ENCODE measurements around the gene IDH1. TPM values are rescaled to one million over a fixed set of nuclear protein-coding genes. Genes with fewer than 3 reads are reported as not detected.
A peak's percentile ranks its signal among the peaks of the same experiment; 100 is the strongest.

Gene IDH1
- total and polyA plus RNA-seq, 2 of the 13 experiments (the other 11 are each of a cell fraction or from before 2014, with no cell fraction given), result 312 to 1,077 TPM

DNA sequence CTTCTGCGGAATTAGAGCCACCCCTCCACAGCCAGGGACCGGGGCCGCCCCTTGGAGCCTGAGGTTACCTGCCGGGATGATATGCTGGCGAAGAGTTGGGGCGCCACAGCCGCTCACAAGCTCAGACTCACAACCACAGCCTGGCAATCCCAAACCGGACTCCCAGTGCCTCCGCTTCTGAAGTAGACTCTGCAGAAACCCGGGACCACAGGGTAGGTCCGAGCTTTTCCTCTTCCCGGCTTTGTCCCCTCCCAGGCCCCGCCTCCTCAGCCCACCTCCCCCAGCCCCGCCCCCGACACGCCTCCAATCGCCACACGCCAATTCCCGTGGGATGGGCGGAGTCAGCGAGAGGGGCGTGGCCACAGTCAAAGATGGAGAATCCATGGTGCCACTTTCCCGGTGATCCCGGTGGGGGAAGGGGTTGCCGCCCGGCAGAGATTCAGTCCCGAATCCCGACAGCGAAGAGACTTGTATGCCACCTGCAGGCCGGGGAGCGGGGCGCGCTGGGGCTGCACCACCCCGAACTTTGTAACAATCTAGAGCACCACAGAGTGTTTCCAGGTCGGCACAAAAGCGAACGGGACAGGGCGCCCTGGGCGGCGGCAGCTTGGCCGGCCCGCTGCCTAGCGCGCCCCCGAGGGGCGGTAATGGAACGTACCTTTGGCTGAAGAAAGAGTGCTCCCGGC is at the start of gene IDH1 (continued):
- TF ChIP-seq DRAP1 (CRISPR knock-in tag; IDR thresholded peaks at IDR 0.05), result no peak; the same call in none of the 2 replicates
- TF ChIP-seq ZNF616 (CRISPR knock-in tag; IDR thresholded peaks at IDR 0.05; ENCODE audit: low read depth), result no peak
- TF ChIP-seq, protein P1, sequence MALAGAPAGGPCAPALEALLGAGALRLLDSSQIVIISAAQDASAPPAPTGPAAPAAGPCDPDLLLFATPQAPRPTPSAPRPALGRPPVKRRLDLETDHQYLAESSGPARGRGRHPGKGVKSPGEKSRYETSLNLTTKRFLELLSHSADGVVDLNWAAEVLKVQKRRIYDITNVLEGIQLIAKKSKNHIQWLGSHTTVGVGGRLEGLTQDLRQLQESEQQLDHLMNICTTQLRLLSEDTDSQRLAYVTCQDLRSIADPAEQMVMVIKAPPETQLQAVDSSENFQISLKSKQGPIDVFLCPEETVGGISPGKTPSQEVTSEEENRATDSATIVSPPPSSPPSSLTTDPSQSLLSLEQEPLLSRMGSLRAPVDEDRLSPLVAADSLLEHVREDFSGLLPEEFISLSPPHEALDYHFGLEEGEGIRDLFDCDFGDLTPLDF (CRISPR knock-in tag; IDR thresholded peaks at IDR 0.05), result peak; percentile 76; the same call in 1 of the 2 replicates
- TF ChIP-seq HNF4G (IDR thresholded peaks at IDR 0.05; ENCODE audit: borderline replicate concordance, low read depth, low read length), result peak; percentile 4; the same call in 1 of the 2 replicates
- no peak for TF ChIP-seq HNF4G (CRISPR knock-in tag; IDR thresholded peaks at IDR 0.05; ENCODE audit: borderline replicate concordance, low read depth)
- TF ChIP-seq, protein P2, sequence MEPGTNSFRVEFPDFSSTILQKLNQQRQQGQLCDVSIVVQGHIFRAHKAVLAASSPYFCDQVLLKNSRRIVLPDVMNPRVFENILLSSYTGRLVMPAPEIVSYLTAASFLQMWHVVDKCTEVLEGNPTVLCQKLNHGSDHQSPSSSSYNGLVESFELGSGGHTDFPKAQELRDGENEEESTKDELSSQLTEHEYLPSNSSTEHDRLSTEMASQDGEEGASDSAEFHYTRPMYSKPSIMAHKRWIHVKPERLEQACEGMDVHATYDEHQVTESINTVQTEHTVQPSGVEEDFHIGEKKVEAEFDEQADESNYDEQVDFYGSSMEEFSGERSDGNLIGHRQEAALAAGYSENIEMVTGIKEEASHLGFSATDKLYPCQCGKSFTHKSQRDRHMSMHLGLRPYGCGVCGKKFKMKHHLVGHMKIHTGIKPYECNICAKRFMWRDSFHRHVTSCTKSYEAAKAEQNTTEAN (CRISPR knock-in tag; conservative IDR thresholded peaks at IDR 0.05), result peak; percentile 76; the same call in 1 of the 2 replicates
- no peak for TF ChIP-seq SNAPC5 (CRISPR knock-in tag; IDR thresholded peaks at IDR 0.05; ENCODE audit: borderline replicate concordance)
- TF ChIP-seq, protein P3, sequence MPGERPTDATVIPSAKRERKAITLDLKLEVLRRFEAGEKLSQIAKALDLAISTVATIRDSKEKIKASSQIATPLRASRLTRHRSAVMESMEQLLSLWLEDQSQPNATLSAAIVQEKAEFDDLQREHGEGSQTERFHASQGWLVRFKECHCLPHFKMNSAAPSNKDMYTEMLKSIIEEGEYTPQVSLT (CRISPR knock-in tag; IDR thresholded peaks at IDR 0.05; ENCODE audit: borderline replicate concordance, low read depth), result no peak
- 0 out of 2 replicates have a peak, but pooled peaks have one; percentile 40 for TF ChIP-seq SAFB2 (CRISPR knock-in tag; IDR thresholded peaks at IDR 0.05; ENCODE audit: borderline replicate concordance, low read depth)
- TF ChIP-seq ZNF12 (CRISPR knock-in tag; IDR thresholded peaks at IDR 0.05), result no peak; the same call in 1 of the 2 replicates
- TF ChIP-seq ATF7 (IDR thresholded peaks at IDR 0.05), result no peak
- no peak for TF ChIP-seq ATF7 (CRISPR knock-in tag; IDR thresholded peaks at IDR 0.05)
- TF ChIP-seq PPARG (CRISPR knock-in tag; conservative IDR thresholded peaks at IDR 0.05), result peak; percentile 12; the same call in 1 of the 2 replicates
- TF ChIP-seq HNRNPLL (IDR thresholded peaks at IDR 0.05; ENCODE audit: low read depth, low read length, poor library complexity, severe bottlenecking), result peak; percentile 75
- TF ChIP-seq PCBP2 (optimal IDR thresholded peaks at IDR 0.05; ENCODE audit: low read depth, low read length, poor library complexity, severe bottlenecking), result no peak
- TF ChIP-seq SIN3B (IDR thresholded peaks at IDR 0.05; ENCODE audit: low read length), result peak; percentile 63
- TF ChIP-seq SNAPC4 (CRISPR knock-in tag; IDR thresholded peaks at IDR 0.05), result 0 out of 2 replicates have a peak, but pooled peaks have one; percentile 38
- peak; percentile 83 for TF ChIP-seq NR2C2 (CRISPR knock-in tag; IDR thresholded peaks at IDR 0.05; ENCODE audit: borderline replicate concordance)
- TF ChIP-seq KLF12 (CRISPR knock-in tag; IDR thresholded peaks at IDR 0.05; ENCODE audit: borderline replicate concordance), result peak; percentile 97
